Measurements from ENCODE around the gene SLIT1. TPM values are rescaled to one million over a fixed set of nuclear protein-coding genes. Genes with fewer than 3 reads are reported as not detected.

SLIT1 gene
- total and polyA plus RNA-seq, 2 of the 8 experiments (the other 6 are each of a cell fraction or from before 2014, with no cell fraction given), result 0.70 to 0.88 TPM

DNA sequence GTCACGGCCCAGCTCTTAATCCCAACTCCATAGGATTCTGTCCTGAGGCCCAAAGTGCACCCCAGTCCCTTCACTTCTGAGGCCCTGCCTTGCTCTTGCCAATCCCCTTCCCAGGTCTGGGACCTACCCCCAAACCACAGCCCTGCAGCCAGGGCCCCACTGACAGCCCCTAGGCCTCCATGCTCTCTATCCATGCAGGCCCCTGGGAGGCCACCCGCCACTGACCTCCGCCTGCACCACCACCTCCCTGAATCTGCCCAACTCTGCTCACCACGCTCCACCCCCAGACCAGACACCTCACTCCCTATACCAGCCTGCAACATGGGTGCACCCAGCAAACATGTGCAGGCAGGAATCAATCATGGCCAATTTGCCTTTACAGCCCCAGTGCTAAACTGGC, 10.2 kb downstream of the SLIT1 start:
- DNase-seq (ENCODE audit: low read depth in 1 of 2, low spot score in 2 of 2), result no peak
- no peak overlapping the region for H2BK5ac ChIP-seq (ENCODE audit: low read depth, low read length)
- no peak overlapping the region for H4K91ac ChIP-seq (replicated peaks; ENCODE audit: insufficient read length, low read length)
- no peak overlapping the region for H3K9ac ChIP-seq (replicated peaks in 1 of 4; ENCODE audit: extremely low read depth in 1 of 4, low read depth in 3 of 4, low read length in 3 of 4)
- no peak overlapping the region for H3K27ac ChIP-seq (ENCODE audit: low read depth, low read length)
- no peak overlapping the region for H3K14ac ChIP-seq (ENCODE audit: insufficient read length)
- H3K9me3 ChIP-seq (ENCODE audit: insufficient read depth in 2 of 2, low read depth in 1 of 2, low read length in 1 of 2), result no peaks in the 10 kb centered on the region
- no peak overlapping the region for H2BK15ac ChIP-seq (ENCODE audit: low read length)
- ChIA-PET POLR2A (ENCODE audit: partially characterized antibody) (no interaction called here), CTCF (ENCODE audit: partially characterized antibody) (interaction anchor here (0.6 to 20.0 kb wide), 9 partner anchors 8 to 121 kb away, joined by 3 to 320 read pairs (median 5); no protein-coding TSS in a partner anchor)
- no peak overlapping the region for H3K18ac ChIP-seq (ENCODE audit: extremely low read depth, low read length)
- H3K4me2 ChIP-seq (ENCODE audit: insufficient read depth in 1 of 2, low read depth in 2 of 2, low read length in 2 of 2), result no peak overlapping the region
- H3K23me2 ChIP-seq (ENCODE audit: low read depth, low read length), result no peaks in the 10 kb centered on the region; the same call in 1 of the 2 replicates
- no peak overlapping the region for H4K8ac ChIP-seq (ENCODE audit: extremely low read depth, insufficient read depth, low read length)
- no peak overlapping the region for H2BK20ac ChIP-seq (ENCODE audit: low read length)
- H3K79me1 ChIP-seq (ENCODE audit: low read depth, low read length), result no peaks in the 10 kb centered on the region
- 81% methylated on average over 4 of the region's 4 CpGs; no CpG with 5 or more reads in 1 of the 2 experiments for WGBS, 2 experiments (ENCODE audit: extremely low coverage in 1 of 2, insufficient coverage in 1 of 2, insufficient read length in 1 of 2, insufficient replicate concordance in 2 of 2, low coverage in 1 of 2, low lambda C conversion rate in 2 of 2, missing lambda C conversion rate in 1 of 2)
- no peak overlapping the region for H2AK5ac ChIP-seq (ENCODE audit: low read depth, low read length)
- no peak for FAIRE-seq
- H2BK12ac ChIP-seq (ENCODE audit: low read depth, low read length), result no peak overlapping the region
- H3K79me2 ChIP-seq (ENCODE audit: control insufficient read depth in 1 of 2, insufficient read depth in 2 of 2, low read length in 2 of 2), result no peaks in the 10 kb centered on the region
- H3K23ac ChIP-seq (ENCODE audit: insufficient read length), result no peak overlapping the region
- H3K4me3 ChIP-seq (ENCODE audit: extremely low read depth in 1 of 4, insufficient read depth in 2 of 4, low read depth in 3 of 4, low read length in 4 of 4), result no peak overlapping the region
- H3K27me3 ChIP-seq (replicated peaks in 1 of 4; ENCODE audit: control insufficient read depth in 3 of 4, extremely low read depth in 1 of 4, insufficient read depth in 3 of 4, low read length in 3 of 4), result peaks cover 0 to 6% (median 1%) of the 10 kb centered on the region in 4 experiments; a peak in 2 of 7 replicates
- no peak overlapping the region for H2BK120ac ChIP-seq (replicated peaks; ENCODE audit: low read depth, low read length)
- no peak overlapping the region for H3K56ac ChIP-seq (replicated peaks; ENCODE audit: insufficient read length, low read depth, low read length)
- H2AFZ ChIP-seq (ENCODE audit: low read length), result no peak overlapping the region
- H3K36me3 ChIP-seq (ENCODE audit: control insufficient read depth in 2 of 4, insufficient read depth in 4 of 4, low read length in 3 of 4), result no peaks in the 10 kb centered on the region
- H3K4me1 ChIP-seq (replicated peaks in 1 of 4; ENCODE audit: control insufficient read depth in 3 of 4, insufficient read depth in 4 of 4, low read length in 3 of 4), result peaks cover 0 to 2% (median 0%) of the 10 kb centered on the region in 4 experiments; a peak in 1 of 7 replicates
- H4K20me1 ChIP-seq (replicated peaks in 1 of 2; ENCODE audit: control insufficient read depth in 1 of 2, insufficient read depth in 2 of 2, low read length in 2 of 2), result no peaks in the 10 kb centered on the region
- H4K5ac ChIP-seq (ENCODE audit: insufficient read length, low read depth, low read length), result no peak overlapping the region
- no peak overlapping the region for H3K4ac ChIP-seq (replicated peaks; ENCODE audit: insufficient read length, low read depth, low read length)
- TF ChIP-seq RBBP5 (IDR thresholded peaks at IDR 0.05; ENCODE audit: borderline replicate concordance, low read depth, low read length), result no peak
- TF ChIP-seq SP2 (IDR thresholded peaks at IDR 0.05; ENCODE audit: low read length), result no peak
- no peak for TF ChIP-seq SUZ12 (IDR thresholded peaks at IDR 0.05; ENCODE audit: low read length)
- no peak for TF ChIP-seq POLR2A (IDR thresholded peaks at IDR 0.05; ENCODE audit: control extremely low read depth in 1 of 2, low read depth in 2 of 2, low read length in 2 of 2)
- no peak for TF ChIP-seq ZNF274 (IDR thresholded peaks at IDR 0.05; ENCODE audit: borderline replicate concordance, extremely low read depth, low read length)
- TF ChIP-seq SIX5 (IDR thresholded peaks at IDR 0.05; ENCODE audit: low read depth, low read length), result no peak
- TF ChIP-seq HDAC2 (IDR thresholded peaks at IDR 0.05; ENCODE audit: borderline replicate concordance in 1 of 2, low read depth in 2 of 2, low read length in 2 of 2), result no peak
- TF ChIP-seq BRCA1 (IDR thresholded peaks at IDR 0.05; ENCODE audit: low read depth, low read length), result no peak
- no peak for TF ChIP-seq TAF7 (optimal IDR thresholded peaks at IDR 0.05; ENCODE audit: borderline replicate concordance, low read depth, low read length)
- TF ChIP-seq CBX5 (IDR thresholded peaks at IDR 0.05; ENCODE audit: low read depth, low read length), result no peak
- TF ChIP-seq EP300 (IDR thresholded peaks at IDR 0.05; ENCODE audit: borderline replicate concordance in 1 of 2, low read depth in 2 of 2, low read length in 2 of 2), result no peak
- TF ChIP-seq BACH1 (IDR thresholded peaks at IDR 0.05; ENCODE audit: low read length), result no peak
- no peak for TF ChIP-seq EGR1 (IDR thresholded peaks at IDR 0.05; ENCODE audit: borderline replicate concordance, low read depth, low read length)
- no peak for TF ChIP-seq FOSL1 (IDR thresholded peaks at IDR 0.05; ENCODE audit: insufficient read depth, low read depth, low read length)

Measured in H1 (cell line).